GM12892 (cell line): ENCODE data around the gene ERVMER34-1.

ENCODE experiments used
- POLR2A ChIP-seq: IDR thresholded peaks from 2 replicates; pipeline ENCODE4 v1.6.1; 2011; ENCODE audit warnings: low read depth, low read length, control low read depth
- POLR2AphosphoS5 ChIP-seq: IDR thresholded peaks from 2 replicates; pipeline ENCODE4 v1.6.1; 2011; ENCODE audit warnings: low read depth, low read length, control low read depth

DNA sequence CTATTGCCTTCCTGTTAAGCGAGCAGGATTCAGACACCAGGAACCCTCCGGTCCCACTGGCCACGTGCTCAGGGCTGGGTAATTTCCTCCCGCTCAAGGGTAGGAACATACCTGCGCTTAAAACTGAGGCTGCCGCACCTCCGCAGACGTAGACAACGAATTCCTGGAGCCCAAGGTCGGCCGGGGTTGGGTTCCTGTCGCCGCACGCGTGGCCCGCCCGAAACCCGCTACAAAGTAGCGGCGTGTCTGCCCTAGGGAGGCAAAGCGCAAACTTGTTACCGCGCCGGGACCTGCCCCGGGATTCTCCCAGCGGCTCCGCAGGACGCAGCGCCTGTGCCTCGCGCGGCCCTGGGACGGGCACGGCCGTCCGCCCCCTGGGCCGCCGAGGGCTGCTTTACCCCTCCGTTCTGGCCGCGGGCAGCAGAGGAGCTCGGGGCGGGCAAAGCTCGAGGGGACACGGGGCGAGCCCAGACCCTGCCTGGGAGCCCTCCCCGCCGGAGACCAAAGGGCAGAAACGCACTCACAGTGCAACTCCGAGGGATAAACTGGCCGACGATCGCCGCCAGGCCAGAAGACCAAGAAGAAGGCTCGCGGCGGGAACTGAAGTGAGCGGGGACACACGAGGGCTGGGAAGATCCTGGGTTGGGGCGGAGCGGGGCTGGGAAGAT is at the start of gene ERVMER34-1:
- no peak for TF ChIP-seq POLR2A
- TF ChIP-seq POLR2AphosphoS5: no peak
